HS-5 (cell line): ENCODE results near the gene AGBL4.

Experiments
- DNase-seq: peaks from one replicate; pipeline ENCODE4 v3.0.0-alpha.2; 2012; ENCODE audit warnings: low read depth

The AGBL4 gene

GRCh38 chr1:48823168-48823567, 1200.6 kb downstream of the AGBL4 start:
- DNase-seq = no peak

GRCh38 chr1:48820491-48820890, 1203.3 kb downstream of the AGBL4 start:
- no peak for DNase-seq

- no peak for DNase-seq
Observed at GRCh38 chr1:48817505-48818114, 1206.1 kb downstream of the AGBL4 start.

DNA sequence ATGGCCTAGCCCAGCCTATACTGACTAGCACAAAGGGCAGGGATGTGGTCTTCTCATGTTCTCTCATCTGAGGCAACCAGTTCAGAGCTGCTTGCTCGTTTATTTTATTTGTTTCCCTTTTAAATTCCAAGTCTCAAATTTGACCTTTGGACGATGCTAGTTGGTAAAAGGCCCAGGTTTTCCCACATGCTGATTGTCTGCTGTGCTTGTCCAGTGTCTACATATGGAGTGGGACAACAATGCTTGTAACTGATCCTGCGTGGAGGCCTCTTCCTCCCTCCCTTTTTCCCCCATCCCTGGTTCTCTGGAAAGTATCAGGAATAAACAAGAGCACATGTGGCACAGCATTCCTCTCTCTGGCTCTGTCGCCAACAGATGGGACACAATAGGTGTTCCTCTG, 1213.0 kb downstream of the AGBL4 start:
- no peak for DNase-seq

- DNase-seq = no peak
Observed at GRCh38 chr1:48808496-48808895, 1215.3 kb downstream of the AGBL4 start.

- no peak for DNase-seq
Observed at GRCh38 chr1:48807554-48808260, 1216.0 kb downstream of the AGBL4 start.

DNA sequence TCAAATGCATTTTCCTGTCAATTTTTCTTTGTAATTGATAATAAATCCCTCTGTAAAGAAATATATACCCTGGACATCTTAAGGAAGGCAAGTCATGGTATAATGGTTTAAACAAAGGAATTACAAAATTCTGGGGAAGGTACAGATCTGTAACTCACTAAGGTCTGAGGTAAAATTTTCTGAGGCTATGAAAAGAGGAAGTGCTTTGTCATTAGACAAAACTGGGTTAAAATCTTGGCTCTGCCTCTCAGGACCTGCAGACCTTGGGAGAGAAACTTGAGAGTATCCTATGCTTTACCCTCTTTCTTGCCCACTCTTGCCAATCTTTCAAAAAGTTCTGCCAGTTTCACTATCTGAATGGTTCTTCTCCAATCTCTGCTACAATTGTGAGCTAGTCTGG, 1220.3 kb downstream of the AGBL4 start:
- DNase-seq = no peak

DNA sequence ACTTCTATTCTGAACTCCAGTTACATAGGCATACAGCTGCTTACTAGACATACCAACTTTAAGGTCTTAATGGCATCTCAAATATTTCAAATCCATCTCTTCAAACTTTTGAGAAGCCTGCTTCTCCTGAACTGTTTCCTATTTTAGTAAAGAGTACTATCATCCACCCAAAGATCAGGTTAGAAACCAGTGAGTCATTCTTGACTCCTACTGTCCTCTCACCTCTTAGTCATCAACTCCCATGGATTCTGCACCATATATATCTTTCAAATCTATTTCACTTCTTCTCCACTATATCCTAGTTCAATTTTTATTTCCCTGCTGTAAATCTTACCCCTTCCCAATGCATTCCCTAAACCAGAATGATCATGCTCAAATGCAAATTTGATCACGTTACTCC, 1228.9 kb downstream of the AGBL4 start:
- DNase-seq = no peak

DNA sequence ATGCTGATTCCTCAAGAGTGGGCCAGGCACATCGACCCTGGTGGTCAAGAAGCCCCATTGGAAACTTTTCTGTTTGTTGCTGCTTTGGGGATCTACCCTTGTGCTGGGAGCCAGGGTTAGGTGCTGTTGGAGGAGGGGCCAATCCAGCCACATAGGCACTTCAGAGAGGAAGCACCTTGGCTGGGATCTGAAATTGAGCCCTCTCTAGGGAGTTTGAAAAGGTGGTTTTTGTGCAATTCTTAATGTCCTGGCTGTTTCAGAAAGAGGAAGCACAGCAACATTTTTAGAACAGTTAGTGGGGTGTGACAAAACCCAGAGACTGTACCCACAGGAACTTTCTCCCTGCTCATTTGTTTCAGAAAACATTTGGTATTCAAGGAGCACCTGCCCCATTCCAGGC, 1229.9 kb downstream of the AGBL4 start:
- DNase-seq = no peak

GRCh38 chr1:48792961-48793360, 1230.8 kb downstream of the AGBL4 start:
- DNase-seq = no peak

DNA sequence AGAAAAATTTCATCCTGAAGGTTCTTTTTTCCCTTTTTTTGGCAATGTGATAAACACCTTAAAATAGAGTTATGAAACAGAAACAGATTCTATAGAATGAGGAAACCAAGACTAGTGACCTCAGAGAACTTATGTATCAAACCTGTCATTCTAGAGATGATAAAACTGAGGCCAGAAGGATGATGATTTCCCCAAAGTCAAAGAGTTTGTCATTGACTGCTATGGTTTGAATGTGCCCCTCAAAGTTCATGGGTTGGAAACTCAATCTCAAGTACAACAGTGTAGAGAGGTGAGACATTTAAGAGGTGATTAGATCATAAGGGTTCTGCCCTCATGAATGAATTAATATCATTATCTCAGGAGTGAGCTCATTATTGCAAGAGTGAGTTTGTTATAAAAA, 1233.4 kb downstream of the AGBL4 start:
- no peak for DNase-seq

DNA sequence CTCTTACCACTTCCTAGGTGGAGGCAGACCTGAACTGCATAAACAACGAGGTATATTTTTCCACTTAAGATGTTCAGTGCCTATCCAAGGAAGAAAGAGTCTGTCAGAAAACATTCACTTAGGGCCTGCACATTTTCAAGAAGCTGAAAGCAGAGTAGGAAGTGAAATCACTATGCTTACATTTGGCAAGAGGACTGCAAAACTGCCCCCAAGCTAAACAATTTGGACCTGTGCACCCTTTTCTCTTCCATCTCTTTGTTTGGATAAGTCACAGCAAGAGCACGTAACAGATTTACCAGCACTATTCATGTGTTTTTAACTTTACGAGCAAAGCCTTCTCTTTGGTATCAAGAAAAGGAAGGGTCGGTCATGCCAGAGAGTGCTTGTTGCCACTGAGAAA, 1233.9 kb downstream of the AGBL4 start:
- no peak for DNase-seq

GRCh38 chr1:48785869-48786268, 1237.9 kb downstream of the AGBL4 start:
- DNase-seq = no peak

DNA sequence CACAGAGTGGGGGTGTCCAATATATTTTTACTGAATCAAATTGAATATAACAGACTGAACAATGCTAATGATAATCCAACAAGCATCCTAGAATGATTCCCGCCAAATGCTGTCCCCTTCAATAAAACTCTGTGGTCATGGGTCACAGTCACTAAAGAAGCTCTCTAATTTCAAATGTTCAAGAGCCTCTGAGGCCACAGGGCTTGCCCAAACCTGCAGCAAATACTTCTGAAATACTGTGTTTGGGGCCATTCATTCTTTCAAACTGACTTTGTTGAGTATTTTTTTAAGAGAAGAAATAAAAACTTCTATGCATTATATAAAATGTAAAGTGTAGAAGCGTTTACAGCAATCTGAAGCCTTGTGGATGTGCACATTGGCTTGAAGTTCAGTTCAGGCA, 1239.5 kb downstream of the AGBL4 start:
- no peak for DNase-seq

DNA sequence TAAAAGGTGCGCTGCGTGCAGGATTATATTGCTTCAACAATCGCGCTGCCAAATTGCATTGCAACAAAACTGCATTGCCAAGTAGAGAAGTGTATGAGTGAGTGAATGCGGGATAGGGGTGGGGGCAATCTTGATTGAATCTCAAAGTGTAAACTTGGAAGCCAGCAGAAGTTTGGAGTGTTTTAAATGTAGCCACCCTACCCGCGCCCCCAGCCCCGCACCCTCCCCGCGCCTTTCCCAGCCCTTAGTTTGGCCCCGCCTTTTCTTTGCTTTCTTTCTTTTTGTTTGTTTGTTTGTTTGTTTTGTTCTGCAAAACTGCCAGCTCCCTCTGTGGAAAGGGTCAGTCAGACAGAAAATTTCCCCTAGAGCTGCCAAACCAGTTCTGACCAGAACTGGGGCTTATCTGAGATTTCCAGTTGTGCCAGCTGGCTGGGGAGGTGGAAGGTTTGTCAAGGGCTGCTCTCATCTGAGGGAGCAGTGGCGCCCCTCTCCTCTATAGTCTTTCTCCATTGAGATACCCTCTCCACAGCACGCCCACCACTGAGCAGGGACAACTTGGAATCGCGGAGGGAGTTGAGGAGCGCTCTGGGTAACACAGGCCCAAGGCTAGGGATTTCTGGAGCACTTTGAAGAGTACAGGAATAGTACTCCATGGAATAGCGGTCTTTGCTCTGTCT, 1246.4 kb downstream of the AGBL4 start:
- no peak for DNase-seq

GRCh38 chr1:48776393-48777218, 1247.1 kb downstream of the AGBL4 start, which contains the start of gene BEND5:
Gene BEND5 (minus strand): TSS chr1:48776891. CDS start chr1:48776831, 60 bp downstream.
- DNase-seq = no peak

DNA sequence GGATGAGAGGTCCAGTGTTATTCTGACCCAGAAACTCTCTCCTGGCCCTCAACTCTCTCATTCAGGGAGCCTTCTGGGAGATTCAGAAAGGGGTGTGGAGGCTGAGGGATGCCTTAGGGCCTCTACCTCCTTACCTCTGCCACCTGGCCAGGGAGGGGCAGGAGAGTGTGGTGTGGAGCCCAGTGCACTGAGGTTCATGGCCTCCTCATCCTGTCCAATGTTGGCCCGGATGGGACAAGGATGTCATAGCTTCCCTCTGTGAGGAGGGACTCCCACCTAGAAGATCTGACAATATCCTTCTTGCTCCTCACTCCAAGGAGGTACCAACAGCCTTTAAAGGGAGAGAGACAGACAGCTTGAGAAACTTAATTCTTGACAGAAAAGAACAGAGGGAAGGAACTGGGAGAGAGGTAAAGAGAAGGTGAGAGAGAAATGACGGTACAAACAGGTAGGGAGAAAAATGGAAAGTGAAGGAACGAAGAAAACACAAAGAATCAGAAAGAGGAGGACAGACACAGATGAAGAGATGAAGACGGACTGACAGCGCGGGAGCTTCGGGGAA, 1247.8 kb downstream of the AGBL4 start:
- DNase-seq = no peak

DNA sequence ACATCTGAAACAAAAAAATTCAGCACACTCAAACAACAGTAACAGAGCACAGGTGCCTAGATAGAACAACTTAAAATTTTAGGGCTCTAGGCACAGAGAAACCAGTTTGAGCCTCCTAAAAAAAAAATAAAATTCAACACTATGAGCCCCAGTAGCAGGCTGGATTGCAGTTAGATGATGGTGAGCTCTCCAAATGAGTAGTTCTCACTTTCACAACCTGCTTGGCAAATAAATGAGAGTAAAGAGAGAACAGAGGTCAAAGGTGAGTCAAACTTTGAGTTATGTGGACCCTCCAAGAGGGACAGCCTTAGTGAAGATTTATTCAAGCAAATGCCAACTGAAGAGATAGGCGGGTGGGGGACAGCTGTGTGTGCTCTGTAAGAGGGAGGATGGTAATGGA, 1250.6 kb downstream of the AGBL4 start:
- DNase-seq = no peak

DNA sequence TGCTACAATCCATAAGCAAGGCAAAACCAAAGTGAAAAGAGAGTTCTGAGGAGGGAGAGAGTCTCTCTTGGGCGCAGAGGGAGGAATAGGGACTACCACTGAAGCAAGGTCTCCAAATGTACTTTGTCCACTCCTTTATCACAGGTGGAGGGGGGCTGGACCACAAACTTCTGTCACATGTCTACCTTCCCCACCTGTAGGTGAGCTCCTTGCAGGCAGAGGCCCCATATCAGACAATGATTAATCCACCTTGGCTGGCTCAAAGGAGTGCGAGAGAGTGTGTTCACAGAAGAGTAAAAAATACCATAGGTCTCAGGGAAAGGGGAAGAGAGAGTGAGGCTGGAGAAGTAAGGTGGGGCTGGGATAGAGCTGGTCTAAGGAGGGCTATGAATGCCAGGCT, 1251.5 kb downstream of the AGBL4 start:
- DNase-seq = no peak

- no peak for DNase-seq
Observed at GRCh38 chr1:48771561-48771960, 1252.2 kb downstream of the AGBL4 start.

- DNase-seq = no peak
Observed at GRCh38 chr1:48767975-48768510, 1255.7 kb downstream of the AGBL4 start.

DNA sequence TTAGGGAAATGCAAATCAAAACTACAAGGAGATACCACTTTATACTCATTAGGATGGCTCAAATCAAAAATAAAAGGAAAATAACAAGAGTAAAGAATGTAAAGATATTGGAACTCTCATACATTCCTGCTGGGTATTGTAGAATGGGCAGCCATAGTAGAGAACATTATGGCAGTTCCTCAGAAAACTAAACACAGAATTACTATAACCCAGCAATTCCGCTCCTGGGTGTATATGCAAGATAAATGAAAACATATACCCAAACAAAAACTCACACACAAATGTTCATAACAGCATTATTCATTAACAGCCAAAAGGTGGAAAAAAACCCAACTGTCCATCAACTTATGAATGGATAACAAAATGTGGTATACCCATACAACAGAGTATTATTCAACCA, 1258.4 kb downstream of the AGBL4 start:
- no peak for DNase-seq
